Measurements from ENCODE around the gene OCSTAMP.
A peak's percentile ranks its signal among the peaks of the same experiment; 100 is the strongest.

OCSTAMP gene

DNA sequence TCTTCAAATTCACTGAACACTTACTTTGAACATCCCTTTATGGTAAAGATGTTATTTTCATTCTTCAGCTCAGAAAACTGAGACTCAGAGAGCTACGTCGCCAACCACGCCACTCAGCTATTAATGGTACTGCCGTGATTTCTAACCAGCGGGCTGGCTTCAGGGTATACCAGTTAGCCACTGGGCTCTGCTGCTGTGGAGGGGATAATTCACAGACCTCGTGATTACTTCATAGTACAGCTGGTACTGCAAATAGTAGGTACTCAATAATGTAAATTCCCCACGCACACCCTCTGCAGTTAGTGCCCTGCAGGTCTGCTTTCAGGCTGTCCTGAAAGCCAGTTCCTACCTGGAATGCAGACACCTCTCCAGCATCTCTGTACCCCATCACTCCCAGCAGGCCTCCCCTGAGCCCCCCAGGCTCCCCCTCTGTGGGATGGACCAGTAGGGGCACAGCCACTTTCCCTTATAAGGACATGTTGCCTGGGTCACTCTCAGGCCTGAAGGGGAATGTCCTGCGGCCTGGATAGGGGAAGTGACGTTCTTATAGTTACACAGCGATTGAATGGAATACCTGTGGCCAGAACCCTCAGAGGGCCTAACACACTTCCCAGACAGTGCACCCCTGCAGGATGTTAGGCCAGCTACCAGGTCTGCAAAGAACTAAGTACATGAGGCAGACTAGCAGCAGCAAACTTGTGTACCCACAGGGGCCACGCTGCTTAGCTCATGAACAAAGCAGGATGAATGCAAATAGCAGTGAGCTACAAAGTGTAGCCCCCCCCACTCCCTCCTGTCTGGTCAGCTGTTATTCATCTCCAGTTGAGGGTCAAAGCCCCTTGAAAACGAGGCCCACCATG is 1.3 kb upstream of the OCSTAMP start:
- DNase-seq, result no peak

DNA sequence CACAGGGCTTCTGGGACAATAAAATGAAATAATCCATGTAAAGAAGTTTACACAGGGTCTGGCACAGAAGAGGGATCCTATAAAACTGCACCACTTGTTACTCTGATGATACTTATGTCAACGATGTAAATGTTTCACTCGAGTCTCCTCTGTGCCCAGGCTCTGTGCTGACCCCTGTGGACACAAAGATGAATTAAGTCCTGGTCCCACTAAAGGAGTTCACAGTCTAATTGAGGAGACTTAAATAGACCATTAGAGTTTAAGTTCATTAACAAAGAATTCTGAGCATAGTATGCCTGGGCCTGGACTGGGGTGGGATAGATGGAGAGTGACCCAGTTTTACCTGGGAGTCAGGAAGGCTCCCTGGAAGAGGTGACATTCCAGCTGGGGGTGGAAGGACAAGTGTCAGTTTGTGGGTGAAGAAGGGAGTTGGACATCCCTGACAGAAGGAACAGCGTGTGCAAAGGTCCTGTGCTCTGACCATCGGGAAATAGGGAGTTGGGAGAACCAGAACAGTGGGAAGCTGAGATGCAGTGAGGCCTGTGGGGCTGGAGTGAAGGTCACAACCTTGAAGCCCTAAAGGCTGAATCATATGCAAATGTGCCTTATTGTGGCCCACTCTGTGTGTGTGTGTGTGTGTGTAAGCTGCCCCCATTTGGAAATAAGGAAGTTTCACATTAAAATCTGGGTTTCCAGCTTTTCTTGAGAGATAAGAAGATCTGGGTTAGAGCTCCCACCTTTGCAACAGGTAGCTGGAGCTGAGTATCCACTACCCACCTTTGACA is 1.1 kb downstream of the OCSTAMP start:
- no peak for DNase-seq

DNA sequence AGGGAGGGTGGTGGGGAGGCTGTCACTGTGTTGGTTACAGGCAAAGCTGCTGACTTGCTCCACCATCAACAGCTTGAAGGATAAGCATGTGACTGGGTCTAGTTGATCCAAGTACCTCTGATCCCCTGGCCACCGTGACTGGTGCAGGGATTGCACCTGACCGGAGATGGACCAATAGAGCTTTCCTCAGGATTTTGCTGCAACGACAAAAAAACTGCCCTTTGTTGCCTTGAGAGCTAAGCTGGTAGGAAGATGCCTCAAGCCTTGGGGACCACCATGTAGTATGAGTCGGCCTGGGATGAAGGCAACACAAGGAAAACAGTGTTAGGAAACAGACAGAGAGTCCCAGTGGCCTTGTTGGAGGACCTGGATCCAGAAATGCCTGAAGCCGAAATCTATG is 1.8 kb downstream of the OCSTAMP start:
- DNase-seq, result no peak

DNA sequence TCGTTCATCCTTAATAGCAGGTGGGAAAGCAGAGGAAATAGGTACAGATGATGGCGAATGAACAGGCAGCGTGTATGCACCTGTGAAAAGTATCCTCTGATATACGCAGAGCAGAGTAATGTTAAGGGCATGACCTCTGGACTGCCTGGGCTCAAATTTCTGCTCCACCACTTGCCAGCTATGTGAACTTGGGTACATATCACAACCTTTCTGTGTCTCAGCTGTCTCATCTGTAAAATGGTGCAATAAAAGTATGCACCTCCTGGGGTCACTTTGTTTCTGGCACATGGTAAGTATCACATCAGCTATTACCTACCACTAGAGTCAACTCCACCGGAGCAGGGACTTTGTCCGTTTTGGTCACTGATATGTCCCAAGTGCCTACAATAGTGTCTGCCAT is 2.5 kb downstream of the OCSTAMP start:
- no peak for DNase-seq

DNA sequence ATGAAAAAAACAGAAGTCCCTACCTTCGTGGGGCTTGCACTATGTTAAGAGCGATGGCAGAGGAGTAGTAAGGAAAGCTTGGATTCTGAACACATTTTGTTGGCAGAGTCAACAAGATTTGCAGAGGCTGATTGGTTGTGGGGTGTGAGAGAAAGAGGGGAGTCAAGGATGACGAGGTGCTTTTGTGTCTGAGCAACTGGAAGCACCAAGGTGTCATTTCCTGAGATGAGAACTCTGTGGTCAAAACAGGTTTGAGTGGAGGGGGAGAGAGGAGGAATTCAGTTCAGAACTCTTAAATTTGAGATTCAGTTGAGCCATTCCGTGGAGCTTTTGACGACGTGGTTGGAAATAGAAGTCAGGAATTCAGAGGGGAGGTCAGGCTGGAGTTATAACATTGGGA is 3.5 kb downstream of the OCSTAMP start:
- DNase-seq, result no peak

DNA sequence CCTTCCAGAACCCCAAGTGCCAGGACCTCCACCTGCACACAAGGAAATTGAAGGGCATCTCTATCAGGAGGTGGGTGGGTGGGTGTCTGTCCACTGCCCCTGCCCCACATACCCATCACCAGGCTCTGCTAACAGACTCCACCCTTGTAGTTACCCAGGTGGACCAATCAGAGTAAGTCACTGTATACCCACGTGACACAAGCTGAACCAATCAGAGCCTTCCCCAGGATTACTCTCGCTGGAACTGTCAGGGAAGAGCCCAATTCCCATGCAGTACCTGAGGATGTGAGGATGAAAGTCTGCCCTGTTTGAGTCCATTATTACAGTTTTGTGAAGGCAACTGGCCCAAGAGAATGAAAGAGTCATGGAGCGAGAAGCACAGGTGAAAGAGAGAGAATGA is 4.2 kb downstream of the OCSTAMP start:
- no peak for DNase-seq

DNA sequence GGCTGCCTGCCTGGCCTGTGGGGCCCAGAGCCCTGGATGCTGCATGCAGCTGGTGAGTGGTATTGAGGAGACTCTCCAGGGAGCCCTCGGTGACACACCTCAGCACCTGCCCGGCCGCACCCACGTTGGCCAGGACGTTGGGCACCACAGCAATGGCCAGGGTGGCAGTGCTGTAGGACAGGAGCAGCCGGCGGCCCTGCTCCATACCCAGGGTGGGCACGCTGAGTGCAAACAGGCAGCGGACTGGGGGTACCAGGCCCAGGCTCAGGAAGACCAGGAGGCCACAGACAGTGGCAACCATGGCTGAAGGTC is 4.7 kb downstream of the OCSTAMP start:
- DNase-seq, result no peak

DNA sequence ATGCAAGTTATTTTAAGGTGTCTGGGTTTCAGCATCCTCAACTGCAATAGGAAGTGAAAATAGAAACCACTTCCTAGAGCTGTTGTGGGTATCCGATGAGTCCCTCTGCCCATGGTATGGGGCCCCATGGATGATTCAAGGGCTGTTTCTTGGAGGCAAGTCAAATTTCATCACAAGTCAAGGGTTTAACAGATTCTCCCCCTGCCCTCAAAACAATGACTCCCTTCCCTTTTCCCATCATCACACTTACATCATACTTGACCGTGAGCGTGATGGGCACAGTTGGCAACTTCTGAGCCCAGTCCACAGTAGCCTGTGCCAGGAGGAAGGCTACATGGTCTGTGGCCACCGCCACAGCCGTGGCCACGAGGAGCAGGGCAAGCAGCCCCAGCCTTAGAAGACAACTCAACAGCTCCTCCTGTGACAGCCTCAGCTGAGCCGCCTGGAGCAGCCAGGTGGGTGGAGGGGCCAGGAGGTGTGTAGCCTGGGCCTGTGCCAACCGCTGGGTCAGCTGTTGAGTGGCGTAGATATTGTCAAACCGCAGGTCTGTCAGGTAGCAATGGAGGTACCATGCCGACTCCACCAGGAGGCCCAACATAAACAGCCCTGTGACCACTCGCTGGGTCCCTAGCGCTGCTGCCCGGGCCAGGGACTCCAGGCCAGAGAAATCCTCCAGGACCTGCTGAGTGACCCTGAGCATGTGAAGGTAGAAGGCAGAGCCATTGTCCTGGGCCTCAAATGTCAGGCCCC is 5.2 kb downstream of the OCSTAMP start:
- no peak for DNase-seq

DNA sequence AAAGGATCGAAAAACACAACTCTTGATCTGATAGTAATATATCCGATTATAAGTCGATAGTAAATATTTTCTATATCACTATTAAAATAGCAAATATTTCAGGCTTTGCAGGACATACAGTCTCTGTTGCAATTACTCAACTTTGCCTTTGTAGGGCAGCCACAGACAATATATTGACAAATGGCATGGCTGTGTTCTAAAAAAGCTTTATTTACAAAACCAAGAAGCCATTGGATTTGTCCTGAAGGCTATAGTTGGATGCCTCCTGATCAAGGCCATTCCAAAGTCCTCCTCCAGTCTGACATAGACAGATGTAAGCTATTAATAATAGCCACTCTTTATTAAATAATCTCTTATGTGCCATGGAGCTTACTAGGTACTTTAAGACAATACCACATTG is 5.9 kb downstream of the OCSTAMP start:
- no peak for DNase-seq

DNA sequence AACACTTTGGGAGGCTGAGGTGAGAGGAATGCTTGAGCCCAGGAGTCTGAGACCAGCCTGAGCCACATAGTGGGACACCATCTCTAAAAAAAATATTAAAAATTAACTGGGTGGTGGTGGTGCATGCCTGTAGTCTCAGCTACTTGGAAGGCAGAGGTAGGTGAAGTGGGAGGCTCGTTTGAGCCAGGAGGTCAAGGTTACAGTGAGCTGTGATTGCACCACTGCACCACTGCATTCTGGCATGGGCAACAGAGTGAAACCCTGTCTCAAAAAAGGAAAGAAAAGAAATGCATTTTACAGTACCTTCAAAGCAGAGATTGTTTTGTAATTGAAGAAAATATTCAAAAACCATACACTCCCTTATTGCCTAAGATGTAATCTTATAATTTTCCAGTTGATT is 6.5 kb downstream of the OCSTAMP start:
- DNase-seq, result no peak

DNA sequence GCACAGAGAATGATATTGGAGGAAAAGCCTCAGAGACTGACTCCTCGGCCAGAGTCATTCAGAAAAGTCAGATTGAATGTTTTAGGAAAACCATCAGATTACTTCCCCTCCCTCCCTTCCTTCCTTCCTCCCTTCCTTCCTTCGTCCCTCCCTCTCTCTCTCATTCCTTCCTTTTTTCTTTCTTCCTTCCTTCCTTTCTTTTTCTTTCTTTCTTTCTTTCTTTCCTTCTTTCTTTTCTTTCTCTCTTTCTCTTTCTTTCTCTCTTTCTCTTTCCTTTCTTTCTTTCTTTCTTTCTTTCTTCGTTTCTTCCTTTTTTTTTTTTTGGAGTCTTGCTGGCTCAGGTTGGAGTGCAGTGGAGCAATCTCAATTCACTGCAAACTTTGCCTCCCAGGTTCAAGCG is 7.4 kb downstream of the OCSTAMP start:
- DNase-seq, result no peak

DNA sequence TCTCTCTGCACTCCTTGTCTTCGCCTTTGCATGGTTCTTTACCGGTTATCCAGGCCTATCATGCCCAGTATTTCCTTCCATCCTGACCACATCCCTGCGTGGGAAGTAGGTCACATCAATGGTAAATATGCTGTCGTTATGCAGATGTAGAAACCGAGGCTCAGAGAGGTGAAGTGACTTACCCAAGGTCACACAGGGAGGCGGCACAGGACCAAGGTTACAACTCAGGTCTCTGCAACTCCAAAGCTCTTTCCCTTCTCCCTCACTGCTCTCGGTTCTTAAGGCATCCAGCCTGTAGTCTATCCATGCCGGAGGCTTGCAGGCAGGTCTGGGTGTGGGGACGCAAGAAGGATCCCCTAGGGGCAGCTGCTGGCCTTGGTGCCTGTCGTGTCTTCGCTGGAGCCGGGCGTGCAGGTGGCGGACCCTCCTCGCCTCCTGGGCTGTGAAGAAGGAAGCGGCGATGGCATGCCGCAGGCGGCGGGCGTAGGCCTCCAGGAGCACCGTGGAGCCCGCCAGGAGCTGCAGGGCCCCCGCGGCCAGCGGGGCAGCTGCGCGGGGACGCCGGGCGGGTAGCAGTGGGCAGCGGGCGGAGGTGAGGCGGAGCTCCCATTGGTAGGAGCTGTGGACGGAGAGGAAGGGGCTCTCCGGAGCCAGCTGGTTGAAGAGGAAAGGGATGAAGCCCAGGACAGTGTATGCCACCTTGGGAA is 9.1 kb downstream of the OCSTAMP start:
- DNase-seq, result no peak

DNA sequence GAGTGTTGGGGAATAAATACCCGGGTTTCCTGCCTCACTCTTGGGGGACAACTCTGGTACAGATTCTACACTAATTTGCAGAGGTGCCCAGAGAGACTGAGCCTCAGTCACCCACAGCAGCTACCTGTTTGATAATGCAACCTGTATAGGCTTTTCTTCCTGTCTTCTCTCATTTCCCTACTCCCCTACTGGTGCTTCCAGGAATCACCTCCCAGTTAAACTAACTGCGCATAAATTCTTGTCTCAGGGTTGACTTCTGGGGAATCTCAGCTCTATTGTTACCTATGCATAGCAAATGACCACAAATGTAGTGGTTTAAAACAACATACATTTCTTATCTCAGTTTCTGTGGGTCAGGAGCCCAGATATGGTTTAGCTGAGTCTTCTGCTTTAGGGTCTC is 11.3 kb downstream of the OCSTAMP start:
- no peak for DNase-seq

DNA sequence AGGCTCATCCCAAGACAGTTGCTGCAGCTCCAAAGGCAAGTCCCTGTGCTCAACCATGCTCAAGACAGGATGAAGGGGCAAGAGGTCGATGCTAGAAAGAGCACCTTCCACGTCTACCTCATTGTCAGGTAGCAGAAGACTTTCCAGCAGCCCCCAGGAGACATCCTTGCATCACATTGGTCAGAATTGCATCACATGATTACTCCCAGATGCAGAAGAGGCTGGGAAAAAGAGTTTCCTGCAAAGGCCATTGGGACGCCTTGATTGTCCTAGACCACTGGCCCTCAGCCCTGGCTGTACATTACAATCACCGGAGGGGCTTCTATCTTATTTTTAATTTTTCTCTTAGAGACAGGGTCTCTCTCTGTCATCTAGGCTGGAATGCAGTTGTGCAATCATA is 19.8 kb downstream of the OCSTAMP start:
- DNase-seq, result no peak

DNA sequence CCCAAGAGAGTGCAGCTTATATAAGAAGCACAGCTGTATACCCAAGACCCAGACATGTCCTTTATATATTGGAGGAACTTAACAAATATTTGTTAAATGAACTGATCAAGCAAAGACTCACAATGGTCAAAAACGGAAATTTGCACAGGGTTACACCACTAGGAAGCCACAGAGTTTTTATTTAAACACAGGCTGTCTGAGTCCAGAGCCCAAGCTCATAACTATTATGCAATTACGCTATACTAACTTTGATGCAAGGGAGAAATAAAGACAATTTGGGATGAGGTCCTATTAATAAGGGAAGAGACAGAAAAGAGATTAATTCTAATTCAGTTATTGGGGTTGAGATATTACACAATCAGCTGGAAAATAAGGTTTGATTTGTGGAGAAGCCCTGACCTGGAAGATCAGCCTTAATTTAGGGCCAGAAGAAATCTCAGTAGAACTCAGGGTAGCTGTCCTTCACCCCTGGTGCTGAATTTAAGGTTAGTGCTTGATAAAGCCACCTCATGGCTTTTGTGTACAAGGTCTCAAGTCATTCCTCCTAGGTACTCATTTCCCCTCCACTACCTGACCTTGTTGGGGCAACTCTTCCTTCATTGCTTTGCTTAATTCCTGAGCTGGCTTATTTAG is 26.6 kb downstream of the OCSTAMP start:
- DNase-seq, result no peak

DNA sequence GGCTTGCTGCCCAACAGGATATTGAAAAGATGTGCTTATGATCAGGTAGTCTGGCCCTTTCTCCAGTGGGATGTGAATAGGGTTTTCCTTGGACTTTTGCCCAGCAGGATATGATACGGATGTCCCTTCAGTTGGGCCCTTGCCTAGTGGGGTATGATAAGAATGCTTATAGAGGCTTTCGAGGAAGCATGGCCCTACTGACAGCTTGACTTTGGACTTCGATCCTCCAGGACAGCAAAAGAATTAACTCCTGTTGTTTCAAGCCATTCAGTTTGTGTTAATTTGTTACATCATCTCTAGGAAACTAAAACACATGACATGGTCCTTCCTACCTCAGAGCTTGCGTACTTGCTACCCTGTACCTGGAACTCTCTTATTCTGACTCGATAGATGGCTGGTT is 27.3 kb downstream of the OCSTAMP start:
- no peak for DNase-seq

DNA sequence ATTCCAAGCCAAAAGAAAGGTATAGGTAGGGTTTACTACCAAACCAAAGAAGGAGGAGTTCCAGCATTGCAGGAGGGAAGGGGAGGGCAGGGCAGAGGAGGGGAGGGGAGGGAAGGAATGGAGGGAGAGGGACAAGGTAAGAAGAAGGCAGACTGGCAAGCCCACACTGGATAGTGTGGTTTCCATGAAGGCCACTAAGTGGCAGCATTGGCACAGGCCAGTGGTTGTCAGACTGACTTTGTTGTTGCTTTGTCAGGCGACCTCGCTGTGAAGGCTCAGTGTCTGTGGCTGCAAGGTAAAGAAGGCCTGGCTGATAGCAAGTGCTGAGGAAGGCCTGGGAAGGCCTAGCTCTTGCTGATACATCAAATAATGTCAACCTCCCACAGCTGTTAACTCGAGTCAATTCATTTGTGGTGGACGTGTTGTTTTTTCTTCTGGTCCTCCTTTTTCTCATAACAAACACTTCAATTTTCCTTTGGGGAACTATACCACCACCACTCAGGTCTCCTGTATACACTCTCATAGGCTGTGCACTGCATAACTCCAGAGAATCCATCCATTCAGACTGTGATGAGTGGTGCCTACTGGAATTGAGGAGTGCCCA is 29.4 kb downstream of the OCSTAMP start:
- DNase-seq, result peak; percentile 34

DNA sequence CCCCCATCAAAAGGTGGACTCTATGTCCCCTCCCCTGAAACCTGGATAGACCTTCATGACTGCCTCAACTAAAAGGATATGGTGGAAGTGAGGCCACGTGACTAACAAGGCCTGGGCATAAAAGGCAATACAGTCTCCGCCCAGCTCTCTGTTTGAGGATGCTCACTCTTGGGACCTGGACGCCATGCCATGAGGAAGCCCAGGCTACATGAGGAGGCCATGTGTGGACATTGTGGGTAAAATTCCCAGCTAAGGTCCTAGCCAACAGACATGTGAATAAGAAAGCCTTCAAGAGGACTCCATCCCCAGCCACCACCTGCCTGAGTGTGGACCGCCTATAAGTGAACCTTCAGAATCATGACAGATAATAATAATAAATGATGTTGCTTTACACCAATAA is 29.9 kb downstream of the OCSTAMP start:
- no peak for DNase-seq

DNA sequence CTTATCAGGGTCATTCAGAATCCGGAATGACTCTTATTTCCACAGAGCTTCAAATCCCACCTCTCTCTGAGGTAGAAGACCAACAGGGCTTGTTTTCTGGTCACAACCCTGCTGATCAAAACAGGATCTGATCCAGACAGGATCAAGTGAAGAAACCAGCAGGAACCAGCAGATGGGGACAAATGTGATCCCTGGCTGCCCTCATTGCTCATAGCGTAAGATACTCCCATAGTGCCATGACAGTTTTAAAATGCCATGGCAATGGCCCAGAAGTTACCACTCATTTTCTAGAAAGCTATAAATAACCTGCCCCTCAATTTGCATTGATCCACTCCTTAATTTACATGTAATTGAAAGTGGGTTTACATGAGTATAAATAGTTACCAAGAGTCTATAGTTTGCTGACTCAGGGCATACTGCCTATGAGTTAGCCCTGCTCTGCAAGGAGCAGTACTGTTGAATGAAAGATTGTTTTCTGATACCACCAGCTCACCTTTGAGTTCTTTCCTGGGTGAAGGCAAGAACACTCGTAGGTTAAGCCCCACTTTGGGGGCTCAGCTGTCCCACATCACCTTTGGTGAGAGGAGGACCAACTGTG is 30.9 kb downstream of the OCSTAMP start:
- DNase-seq, result no peak

DNA sequence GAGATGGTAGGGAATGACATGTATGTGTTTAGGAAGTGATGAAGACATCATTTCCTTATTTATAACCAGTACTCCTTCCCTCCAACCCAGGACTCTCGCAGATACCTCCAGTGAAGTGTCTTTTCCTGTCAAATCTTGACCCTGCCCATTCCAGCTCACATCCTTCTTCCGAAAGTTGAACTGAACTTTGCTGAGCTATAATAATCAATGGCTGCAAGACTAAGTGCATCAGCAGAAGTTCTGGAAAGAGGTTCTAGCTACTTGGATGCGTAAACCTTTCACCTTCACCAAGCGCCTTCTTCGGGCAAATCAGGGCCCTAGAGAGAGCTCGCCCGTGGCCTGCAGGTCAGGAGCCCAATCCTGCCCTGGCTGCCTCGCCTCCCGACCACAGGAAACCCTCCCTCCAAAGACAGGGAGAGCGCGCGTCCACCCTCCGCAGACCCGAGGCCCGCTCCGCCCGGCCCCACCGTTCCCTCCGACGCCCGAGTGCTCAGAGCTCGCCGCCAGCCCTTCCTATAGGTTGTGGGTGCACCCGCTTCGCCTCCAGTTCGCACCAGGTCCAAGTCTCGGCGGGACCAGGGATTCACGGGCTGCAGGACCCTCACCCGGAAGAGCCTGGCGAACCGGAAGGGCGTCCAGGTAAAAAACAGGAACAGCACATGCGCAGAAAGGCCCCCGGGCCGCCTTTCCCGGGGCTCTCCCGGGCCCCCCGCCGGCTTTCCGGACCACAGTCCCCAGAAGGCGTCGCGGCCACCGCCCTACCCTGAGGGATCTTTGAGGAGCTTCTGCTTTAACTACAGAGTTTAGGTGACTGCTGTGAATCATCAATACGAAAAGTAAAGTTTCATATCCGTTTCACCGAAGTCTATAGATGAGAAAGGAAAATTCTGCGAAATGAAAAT is 37.3 kb downstream of the OCSTAMP start, which contains the start of gene ZNF334:
TSS of gene ZNF334 (minus strand) at position 617 of the 902 bp plus-strand sequence. CDS start 1,457 bp downstream, outside the sequence.
- DNase-seq, result no peak

DNA sequence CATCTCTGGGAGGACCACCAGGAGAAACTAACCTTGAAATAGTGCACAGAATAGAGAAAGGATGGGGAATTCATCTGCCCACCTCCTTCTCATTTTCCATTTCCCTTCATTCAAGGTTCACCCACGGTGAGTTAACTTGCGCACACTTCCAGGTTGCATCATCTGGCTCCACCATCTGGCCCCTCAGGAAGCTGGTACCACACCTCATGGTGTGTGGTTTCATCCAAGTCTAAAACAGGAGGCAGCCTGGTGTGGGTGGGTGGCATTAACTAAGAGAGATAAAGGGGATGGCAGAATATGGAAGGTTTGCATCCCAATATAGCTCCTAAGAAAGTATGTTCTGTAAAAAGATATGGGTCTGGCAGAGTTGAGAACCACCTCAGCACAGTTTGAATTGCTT is 40.9 kb downstream of the OCSTAMP start:
- DNase-seq, result no peak

All from activated T-cell treated with anti-CD3 and anti-CD28 coated beads, Interleukin-2, amount 50 U/mL, for 1 hour (primary cell).